ENCODE measurements around the gene AARS2.

DNA sequence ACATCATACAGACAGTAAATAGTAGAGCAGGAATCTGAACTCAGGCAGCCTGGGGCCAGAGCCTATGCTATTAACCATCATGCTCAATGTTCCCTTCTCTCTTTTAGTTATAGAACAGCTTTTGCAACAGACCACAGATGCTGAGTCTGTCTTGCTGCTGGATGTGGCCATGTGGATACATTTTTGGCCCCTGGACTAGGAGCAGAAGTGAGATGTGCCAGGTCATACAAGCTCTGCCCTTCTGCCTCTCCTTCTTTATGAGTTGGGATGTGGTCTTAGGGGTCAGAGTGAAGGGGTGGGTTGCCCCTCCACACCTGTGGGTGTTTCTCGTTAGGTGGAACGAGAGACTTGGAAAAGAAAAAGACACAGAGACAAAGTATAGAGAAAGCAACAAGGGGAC is 14.6 kb upstream of the AARS2 start:
- TF ChIP-seq, protein P1, sequence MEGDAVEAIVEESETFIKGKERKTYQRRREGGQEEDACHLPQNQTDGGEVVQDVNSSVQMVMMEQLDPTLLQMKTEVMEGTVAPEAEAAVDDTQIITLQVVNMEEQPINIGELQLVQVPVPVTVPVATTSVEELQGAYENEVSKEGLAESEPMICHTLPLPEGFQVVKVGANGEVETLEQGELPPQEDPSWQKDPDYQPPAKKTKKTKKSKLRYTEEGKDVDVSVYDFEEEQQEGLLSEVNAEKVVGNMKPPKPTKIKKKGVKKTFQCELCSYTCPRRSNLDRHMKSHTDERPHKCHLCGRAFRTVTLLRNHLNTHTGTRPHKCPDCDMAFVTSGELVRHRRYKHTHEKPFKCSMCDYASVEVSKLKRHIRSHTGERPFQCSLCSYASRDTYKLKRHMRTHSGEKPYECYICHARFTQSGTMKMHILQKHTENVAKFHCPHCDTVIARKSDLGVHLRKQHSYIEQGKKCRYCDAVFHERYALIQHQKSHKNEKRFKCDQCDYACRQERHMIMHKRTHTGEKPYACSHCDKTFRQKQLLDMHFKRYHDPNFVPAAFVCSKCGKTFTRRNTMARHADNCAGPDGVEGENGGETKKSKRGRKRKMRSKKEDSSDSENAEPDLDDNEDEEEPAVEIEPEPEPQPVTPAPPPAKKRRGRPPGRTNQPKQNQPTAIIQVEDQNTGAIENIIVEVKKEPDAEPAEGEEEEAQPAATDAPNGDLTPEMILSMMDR (IDR thresholded peaks at IDR 0.05): no peak
- no peak for TF ChIP-seq POLR2A (IDR thresholded peaks at IDR 0.05)
